PC-3 (cell line): Measurements from ENCODE around the gene FNIP1. TPM values are rescaled to one million over a fixed set of nuclear protein-coding genes. Genes with fewer than 3 reads are reported as not detected.
"Not testable (repeated sequence)": the region's sequence is repeated elsewhere in the genome, so short reads cannot be mapped to it uniquely, and the experiment has no call there.

Source experiments
- ATAC-seq: fragments of 200-7000 bp; cut with Tn5 transposase; 2 replicates; pipeline ENCODE4 v1.9.1; 2020; ENCODE audit warnings: mild to moderate bottlenecking, moderate library complexity
- BruUV-seq: library from RNA; stranded (reverse); fragments of 400-500 nt; replicated peaks from 2 replicates; lab custom pipeline; 2021; lab: Mats Ljungman, UMichigan
- CTCF ChIA-PET: fragments of 300-600 bp; sonication (Branson Sonifier 250); formaldehyde crosslinking; loops from one replicate; lab custom pipeline; 2022; ENCODE audit warnings: antibody characterized with exemption; lab: Charles Lee
- POLR2A ChIA-PET: fragments of 300-600 bp; sonication (Branson Sonifier 250); formaldehyde crosslinking; loops from one replicate; lab custom pipeline; 2022; ENCODE audit warnings: antibody characterized with exemption; ENCODE audit not compliant: unreplicated experiment; lab: Charles Lee
- DNase-seq: peaks from one replicate; pipeline ENCODE4 v3.0.0-alpha.2; 2015
- H2AFZ ChIP-seq: fragments of 300-600 bp; sonication (generic); 2 replicates; pipeline ENCODE4 v1.6.0; 2016; ENCODE audit warnings: antibody characterized with exemption, low read length
- H3F3A ChIP-seq: fragments of 300-600 bp; sonication (generic); one replicate; pipeline ENCODE4 v1.6.0; 2017; ENCODE audit warnings: antibody characterized with exemption, low read length, control low read depth, mild to moderate bottlenecking; ENCODE audit not compliant: unreplicated experiment
- H3K27ac ChIP-seq: fragments of 300-600 bp; sonication (generic); 2 replicates; pipeline ENCODE4 v1.5.1; 2016; ENCODE audit warnings: mild to moderate bottlenecking, low read length
- H3K27me3 ChIP-seq: fragments of 300-600 bp; sonication (generic); 2 replicates; pipeline ENCODE4 v1.6.1; 2016; ENCODE audit warnings: low read length, mixed read lengths
- H3K36me3 ChIP-seq: fragments of 300-600 bp; sonication (generic); 2 replicates; pipeline ENCODE4 v1.6.1; 2016; ENCODE audit warnings: low read depth, mixed run types, low read length, mixed read lengths
- H3K4me1 ChIP-seq: fragments of 300-600 bp; sonication (generic); 2 replicates; pipeline ENCODE4 v1.5.1; 2016; ENCODE audit warnings: low read length; ENCODE audit not compliant: insufficient read depth
- H3K4me2 ChIP-seq: fragments of 300-600 bp; sonication (generic); 2 replicates; pipeline ENCODE4 v1.6.0; 2016; ENCODE audit warnings: low read length
- H3K4me3 ChIP-seq: fragments of 300-600 bp; sonication (generic); 2 replicates; pipeline ENCODE4 v1.5.1; 2016; ENCODE audit warnings: mild to moderate bottlenecking, low read length, mixed read lengths
- H3K79me2 ChIP-seq: fragments of 300-600 bp; sonication (generic); 2 replicates; pipeline ENCODE4 v1.6.1; 2017; ENCODE audit warnings: low read length, mixed read lengths
- H3K9ac ChIP-seq: fragments of 300-600 bp; sonication (generic); 2 replicates; pipeline ENCODE4 v1.6.0; 2016; ENCODE audit warnings: mild to moderate bottlenecking, low read length
- H3K9me2 ChIP-seq: fragments of 300-600 bp; sonication (generic); replicated peaks from 2 replicates; pipeline ENCODE4 v1.6.1; 2016; ENCODE audit warnings: mixed run types, low read length, mixed read lengths
- H3K9me3 ChIP-seq: fragments of 300-600 bp; sonication (generic); 2 replicates; pipeline ENCODE4 v1.6.1; 2016; ENCODE audit warnings: low read length, mixed read lengths
- H4K20me1 ChIP-seq: fragments of 300-600 bp; sonication (generic); 2 replicates; pipeline ENCODE4 v1.6.1; 2016; ENCODE audit warnings: low read length, mixed read lengths
- EZH2 ChIP-seq: fragments of 300-600 bp; sonication (generic); IDR thresholded peaks from one replicate; pipeline ENCODE4 v1.6.1; 2017; ENCODE audit warnings: antibody characterized with exemption, mild to moderate bottlenecking, low read length; ENCODE audit not compliant: unreplicated experiment
- EZH2phosphoT487 ChIP-seq: fragments of 300-600 bp; sonication (generic); IDR thresholded peaks from 2 replicates; pipeline ENCODE4 v1.6.1; 2018; ENCODE audit warnings: mild to moderate bottlenecking, antibody characterized with exemption, low read length, borderline replicate concordance
- intact Hi-C: fragments of 100-400 bp; cut with micrococcal nuclease; formaldehyde crosslinking; loops from 2 replicates; pipeline ENCODE4 v1.9.0; 2023
- total RNA-seq: library from RNA; depleted of rRNA; stranded (reverse); fragments of >200 nt; gene quantifications from 2 replicates; pipeline ENCODE4 v1.2.3, GENCODE V29; 2014
- TF ChIP-seq, protein P1 (sequence below): fragments of 300-600 bp; sonication (generic); conservative IDR thresholded peaks from 2 replicates; pipeline ENCODE4 v1.5.1; 2017; ENCODE audit warnings: antibody characterized with exemption, low read depth, mild to moderate bottlenecking, low read length

The FNIP1 gene
- total RNA-seq, 1 experiment from 2014 or later = 15.1 TPM

GRCh38 chr5:131845828-131846227, 49.0 kb upstream of the FNIP1 start:
- ChIA-PET CTCF (no interaction called here), POLR2A (no interaction called here)
- BruUV-seq = no TSS peak
- H3K36me3 ChIP-seq = no peaks in the 10 kb centered on the region
- H2AFZ ChIP-seq = no peak overlapping the region
- DNase-seq = no peak
- no peaks in the 10 kb centered on the region for H4K20me1 ChIP-seq
- TF ChIP-seq, protein P1, sequence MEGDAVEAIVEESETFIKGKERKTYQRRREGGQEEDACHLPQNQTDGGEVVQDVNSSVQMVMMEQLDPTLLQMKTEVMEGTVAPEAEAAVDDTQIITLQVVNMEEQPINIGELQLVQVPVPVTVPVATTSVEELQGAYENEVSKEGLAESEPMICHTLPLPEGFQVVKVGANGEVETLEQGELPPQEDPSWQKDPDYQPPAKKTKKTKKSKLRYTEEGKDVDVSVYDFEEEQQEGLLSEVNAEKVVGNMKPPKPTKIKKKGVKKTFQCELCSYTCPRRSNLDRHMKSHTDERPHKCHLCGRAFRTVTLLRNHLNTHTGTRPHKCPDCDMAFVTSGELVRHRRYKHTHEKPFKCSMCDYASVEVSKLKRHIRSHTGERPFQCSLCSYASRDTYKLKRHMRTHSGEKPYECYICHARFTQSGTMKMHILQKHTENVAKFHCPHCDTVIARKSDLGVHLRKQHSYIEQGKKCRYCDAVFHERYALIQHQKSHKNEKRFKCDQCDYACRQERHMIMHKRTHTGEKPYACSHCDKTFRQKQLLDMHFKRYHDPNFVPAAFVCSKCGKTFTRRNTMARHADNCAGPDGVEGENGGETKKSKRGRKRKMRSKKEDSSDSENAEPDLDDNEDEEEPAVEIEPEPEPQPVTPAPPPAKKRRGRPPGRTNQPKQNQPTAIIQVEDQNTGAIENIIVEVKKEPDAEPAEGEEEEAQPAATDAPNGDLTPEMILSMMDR = no peak
- TF ChIP-seq EZH2 (no peak), EZH2phosphoT487 (no peak)
- H3K9me3 ChIP-seq = peaks cover 7% of the 10 kb centered on the region; the same call in 1 of the 2 replicates
- H3K4me2 ChIP-seq = no peak overlapping the region
- H3K9ac ChIP-seq = no peak overlapping the region
- no peaks in the 10 kb centered on the region for H3K79me2 ChIP-seq
- H3K27ac ChIP-seq = no peak overlapping the region
- no peaks in the 10 kb centered on the region for H3K4me1 ChIP-seq
- H3F3A ChIP-seq = no peaks in the 10 kb centered on the region
- no peak for ATAC-seq
- no peak overlapping the region for H3K4me3 ChIP-seq
- no peaks in the 10 kb centered on the region for H3K9me2 ChIP-seq
- intact Hi-C loops = no loop called here
- H3K27me3 ChIP-seq = no peaks in the 10 kb centered on the region

- POLR2A ChIA-PET, H3K9ac ChIP-seq, H3K27me3 ChIP-seq, intact Hi-C loops, CTCF ChIA-PET, H3K4me3 ChIP-seq, BruUV-seq, H3F3A ChIP-seq, H4K20me1 ChIP-seq, H3K36me3 ChIP-seq, H3K4me2 ChIP-seq, H3K9me3 ChIP-seq, H3K9me2 ChIP-seq, H2AFZ ChIP-seq, ATAC-seq, H3K79me2 ChIP-seq, H3K4me1 ChIP-seq, DNase-seq, H3K27ac ChIP-seq: not testable (repeated sequence)
Observed at GRCh38 chr5:131842971-131843370, 46.2 kb upstream of the FNIP1 start.

- POLR2A ChIA-PET, H3F3A ChIP-seq, H2AFZ ChIP-seq, CTCF ChIA-PET, H3K27me3 ChIP-seq, BruUV-seq, H3K36me3 ChIP-seq, H3K27ac ChIP-seq, DNase-seq, intact Hi-C loops, H4K20me1 ChIP-seq, H3K4me1 ChIP-seq, ATAC-seq, H3K9ac ChIP-seq, H3K4me3 ChIP-seq, H3K4me2 ChIP-seq, H3K9me2 ChIP-seq, H3K9me3 ChIP-seq, H3K79me2 ChIP-seq: not testable (repeated sequence)
Observed at GRCh38 chr5:131832702-131833101, 35.9 kb upstream of the FNIP1 start.

GRCh38 chr5:131825404-131826013, 28.7 kb upstream of the FNIP1 start:
- no peak for ATAC-seq
- POLR2A ChIA-PET = no interaction called here
- Histone ChIP-seq H3K27ac (no peak overlapping the region), H3K9me3 (no peaks in the 10 kb centered on the region), H3K9me2 (no peaks in the 10 kb centered on the region), H3K9ac (no peak overlapping the region), H3K36me3 (no peaks in the 10 kb centered on the region), H3K4me2 (no peak overlapping the region), H3K79me2 (no peaks in the 10 kb centered on the region), H3K27me3 (no peaks in the 10 kb centered on the region), H2AFZ (no peak overlapping the region), H3K4me3 (no peak overlapping the region), H4K20me1 (no peaks in the 10 kb centered on the region), H3F3A (no peaks in the 10 kb centered on the region), H3K4me1 (no peaks in the 10 kb centered on the region)
- intact Hi-C loops = no loop called here
- CTCF ChIA-PET = no interaction called here
- DNase-seq = no peak
- BruUV-seq = no TSS peak
- TF ChIP-seq EZH2phosphoT487 = no peak
- TF ChIP-seq EZH2 = no peak
- TF ChIP-seq, protein P1 = no peak
